Cerebellar cortex (tissue), 1 donor: ENCODE results near the gene SPG11.
"Not testable (repeated sequence)": the region's sequence is repeated elsewhere in the genome, so short reads cannot be mapped to it uniquely, and the experiment has no call there.

ENCODE experiments used
- DNase-seq: peaks from one replicate; pipeline ENCODE4 v3.0.0-alpha.2; 2015; ENCODE audit warnings: low spot score

SPG11 gene

GRCh38 chr15:44606740-44607139, 56.7 kb downstream of the SPG11 start:
- no peak for DNase-seq

DNA sequence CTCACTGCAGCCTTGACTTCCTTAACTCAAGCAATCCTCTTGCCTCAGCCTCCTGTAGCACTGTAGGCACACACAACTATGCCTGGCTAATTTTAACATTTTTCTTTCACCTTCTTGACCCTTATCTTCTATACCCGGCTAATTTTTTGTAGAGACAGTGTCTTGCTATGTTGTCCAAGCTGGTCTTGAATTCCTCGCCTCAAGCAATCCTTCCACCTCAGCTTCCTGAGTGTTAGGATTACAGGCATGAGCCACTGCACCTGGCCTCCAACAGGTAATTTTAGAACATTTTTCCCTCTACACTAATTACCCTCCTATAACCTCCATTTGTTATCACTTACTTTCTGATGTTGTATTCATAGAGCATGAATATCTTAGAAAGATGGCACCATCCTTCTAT, 60.3 kb downstream of the SPG11 start:
- no peak for DNase-seq

- DNase-seq = no peak
Observed at GRCh38 chr15:44598892-44599291, 64.6 kb downstream of the SPG11 start.

DNA sequence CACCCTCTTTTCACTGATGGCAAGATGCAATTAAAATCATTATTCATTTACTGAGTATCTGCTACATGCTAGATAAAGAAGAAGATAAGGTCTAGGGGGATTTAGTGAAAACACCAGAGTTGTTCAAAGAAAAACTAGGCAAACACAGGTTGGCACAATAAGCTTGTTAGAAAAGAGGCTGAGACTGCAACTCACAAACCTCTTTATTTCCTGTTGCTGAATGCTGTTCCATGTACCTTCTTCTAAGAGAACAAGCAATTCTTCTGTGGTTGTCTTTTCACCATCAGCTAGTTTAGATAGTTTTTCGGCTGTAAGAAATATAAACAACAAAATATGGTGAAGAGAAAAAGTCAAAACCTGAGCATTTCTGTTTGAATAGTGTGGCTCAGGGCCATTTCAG, 65.4 kb downstream of the SPG11 start:
- no peak for DNase-seq

DNA sequence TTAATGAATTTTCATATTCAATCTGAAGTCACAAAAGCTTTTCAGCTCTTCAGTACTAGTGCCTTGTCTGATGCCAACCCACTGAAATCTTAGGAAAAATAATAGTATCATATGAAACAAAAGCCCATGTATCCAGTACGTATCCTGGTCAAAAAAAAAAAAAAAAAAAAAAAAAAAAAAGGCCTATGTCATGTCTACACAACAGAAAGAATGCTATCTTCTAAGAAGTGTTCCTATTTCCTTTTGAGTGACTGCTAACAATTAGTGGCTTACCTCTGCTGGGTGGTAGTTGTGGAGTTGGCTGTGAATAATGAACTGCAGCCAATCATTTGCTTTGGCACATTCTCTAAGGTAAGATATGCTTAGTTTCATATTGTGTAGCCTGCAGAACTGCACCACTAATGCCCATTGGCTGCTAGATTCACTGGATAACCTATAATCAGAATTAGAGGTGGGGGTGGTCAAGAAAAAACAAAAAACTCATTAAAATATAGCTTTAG, 66.9 kb downstream of the SPG11 start:
- no peak for DNase-seq

- DNase-seq = no peak
Observed at GRCh38 chr15:44595656-44596510, 67.6 kb downstream of the SPG11 start.

DNA sequence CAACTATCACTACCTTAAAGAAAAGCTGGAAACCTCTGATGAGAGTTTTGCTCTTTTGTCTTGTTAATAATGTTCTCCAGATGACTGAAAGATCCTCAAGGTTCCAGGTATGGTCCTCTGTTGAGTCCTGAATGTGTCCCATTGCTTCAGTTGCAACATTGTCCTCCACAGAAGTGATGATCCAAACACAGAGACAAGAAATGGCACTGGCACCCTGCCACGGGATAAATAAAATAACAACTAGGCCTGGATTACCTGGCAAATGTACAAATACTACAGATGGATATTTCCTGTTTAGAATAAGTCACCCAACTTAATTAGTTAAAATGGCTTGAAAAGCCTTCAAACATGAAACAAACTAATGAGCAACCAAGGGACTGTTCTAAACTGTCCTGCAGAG, 68.2 kb downstream of the SPG11 start:
- DNase-seq = peak; percentile 7

GRCh38 chr15:44593042-44593736, 70.3 kb downstream of the SPG11 start:
- DNase-seq = no peak

DNA sequence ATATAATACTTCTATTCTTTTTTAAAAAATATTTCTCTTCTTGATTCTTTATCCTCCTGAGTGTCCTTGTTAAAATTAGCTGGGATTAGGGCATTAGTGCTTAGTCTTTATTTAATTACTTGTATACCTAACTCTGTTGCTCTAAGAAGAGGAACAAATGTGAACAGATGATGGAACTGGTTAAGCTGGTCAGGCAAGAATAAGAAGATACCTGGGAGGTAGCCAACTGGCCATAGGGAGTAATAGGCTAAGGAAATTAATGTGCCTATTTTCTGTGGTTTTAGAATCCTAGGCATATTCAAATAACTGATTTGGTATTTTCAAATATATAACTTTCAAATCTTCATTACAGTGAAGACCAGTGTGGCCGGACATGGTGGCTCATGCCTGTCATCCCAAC, 72.1 kb downstream of the SPG11 start:
- DNase-seq = no peak

DNA sequence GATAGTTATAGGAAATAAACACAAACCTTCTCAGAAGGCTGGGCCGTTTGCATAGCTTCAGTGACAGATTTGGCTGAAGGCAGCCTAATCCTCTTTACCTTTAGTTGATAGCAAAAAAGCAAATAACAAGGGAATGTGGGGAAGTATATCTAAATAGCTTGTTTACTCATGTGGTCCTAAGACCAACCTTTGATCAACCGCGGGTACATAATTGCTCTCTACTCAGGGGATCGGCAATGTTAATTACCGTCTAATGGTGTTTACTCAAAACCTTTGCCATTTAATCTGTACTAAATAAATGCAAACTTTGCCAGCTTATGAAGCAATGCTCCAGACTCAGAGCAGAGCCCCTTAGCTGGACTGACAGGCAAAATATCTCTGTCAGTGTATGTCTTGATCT, 74.9 kb downstream of the SPG11 start:
- DNase-seq = no peak

DNA sequence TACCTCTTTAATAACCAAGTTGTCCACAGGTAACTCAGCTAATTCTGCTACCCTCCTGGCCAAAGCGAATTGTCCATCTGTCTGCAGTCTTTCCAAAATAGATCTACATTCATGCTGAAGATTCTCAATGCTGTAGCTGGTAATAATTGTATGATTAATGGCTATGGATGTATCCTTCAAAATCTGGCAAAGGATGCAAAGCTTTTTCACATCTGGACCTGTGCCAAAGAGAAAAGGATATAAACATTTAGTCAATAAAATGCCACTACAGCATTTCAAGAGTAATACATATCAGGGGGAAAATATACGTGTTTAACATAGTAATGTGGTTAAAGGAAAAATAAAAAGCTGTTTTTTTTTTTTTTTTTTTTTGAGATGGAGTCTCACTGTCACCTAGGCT, 77.8 kb downstream of the SPG11 start:
- no peak for DNase-seq

- peak; percentile 46 for DNase-seq
Observed at GRCh38 chr15:44584162-44584749, 79.2 kb downstream of the SPG11 start.

DNA sequence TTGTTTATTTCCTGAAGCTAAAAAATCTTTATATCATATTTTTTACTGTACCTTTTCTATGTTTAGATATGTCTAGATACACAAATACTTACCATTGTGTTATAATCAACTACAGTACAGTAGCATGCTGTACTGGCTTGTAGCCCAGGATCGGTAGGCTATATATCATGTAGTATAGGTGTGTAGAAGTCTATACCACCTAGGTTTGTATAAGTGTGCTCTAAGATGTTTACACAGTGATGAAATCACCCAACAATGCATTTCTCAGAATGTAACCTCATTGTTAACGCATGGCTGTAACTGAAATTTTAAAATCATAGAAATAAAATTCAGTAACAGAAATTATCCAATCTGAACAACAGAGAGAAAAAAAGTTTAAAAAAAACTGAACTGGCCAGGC, 83.4 kb downstream of the SPG11 start:
- no peak for DNase-seq

- no peak for DNase-seq
Observed at GRCh38 chr15:44574734-44575133, 88.7 kb downstream of the SPG11 start.

GRCh38 chr15:44573386-44573785, 90.1 kb downstream of the SPG11 start:
- no peak for DNase-seq

- DNase-seq = no peak
Observed at GRCh38 chr15:44570361-44570760, 93.1 kb downstream of the SPG11 start.

GRCh38 chr15:44569316-44569715, 94.1 kb downstream of the SPG11 start:
- DNase-seq = no peak

DNA sequence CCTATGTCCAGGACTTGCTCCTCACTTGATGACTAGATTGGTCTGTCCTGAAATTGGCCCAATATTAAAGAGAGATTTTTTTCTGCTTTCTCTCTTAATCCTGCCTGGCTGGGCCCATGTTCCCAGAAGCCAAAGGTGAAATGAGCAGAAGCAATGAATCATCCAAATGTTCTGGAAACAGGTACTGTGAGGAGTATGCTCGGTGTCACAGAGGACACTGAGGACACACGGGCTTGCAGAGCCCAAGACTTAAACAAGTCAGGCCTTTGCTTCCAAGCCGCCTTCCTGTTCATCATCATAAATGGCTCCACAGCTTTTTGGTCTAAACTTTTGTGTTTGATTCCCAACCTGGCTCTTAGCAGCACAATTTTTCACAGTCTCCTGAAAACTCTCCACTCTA, 95.1 kb downstream of the SPG11 start:
- no peak for DNase-seq

GRCh38 chr15:44566155-44566540, 97.3 kb downstream of the SPG11 start:
- no peak for DNase-seq

- no peak for DNase-seq
Observed at GRCh38 chr15:44565387-44566154, 97.9 kb downstream of the SPG11 start.

DNA sequence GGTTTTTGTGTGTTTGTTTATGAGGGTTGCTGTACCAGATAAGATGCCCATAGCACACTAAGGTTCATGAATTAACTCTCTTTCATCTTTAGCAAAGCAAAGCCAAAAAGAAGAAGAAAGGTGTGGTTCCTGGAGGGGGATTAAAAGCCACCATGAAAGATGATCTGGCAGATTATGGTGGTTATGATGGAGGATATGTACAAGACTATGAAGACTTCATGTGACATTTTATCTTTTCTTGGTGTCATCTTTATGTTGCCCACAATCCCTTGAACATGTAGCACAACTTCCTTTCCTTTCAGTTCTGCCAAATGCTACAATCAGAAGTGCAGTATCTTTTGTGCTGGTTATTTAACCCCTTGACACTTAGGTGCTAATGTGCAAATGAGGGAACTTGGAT, 102.5 kb downstream of the SPG11 start:
- DNase-seq = not testable (repeated sequence)
